Measurements from ENCODE around the gene COMT.

The COMT gene

DNA sequence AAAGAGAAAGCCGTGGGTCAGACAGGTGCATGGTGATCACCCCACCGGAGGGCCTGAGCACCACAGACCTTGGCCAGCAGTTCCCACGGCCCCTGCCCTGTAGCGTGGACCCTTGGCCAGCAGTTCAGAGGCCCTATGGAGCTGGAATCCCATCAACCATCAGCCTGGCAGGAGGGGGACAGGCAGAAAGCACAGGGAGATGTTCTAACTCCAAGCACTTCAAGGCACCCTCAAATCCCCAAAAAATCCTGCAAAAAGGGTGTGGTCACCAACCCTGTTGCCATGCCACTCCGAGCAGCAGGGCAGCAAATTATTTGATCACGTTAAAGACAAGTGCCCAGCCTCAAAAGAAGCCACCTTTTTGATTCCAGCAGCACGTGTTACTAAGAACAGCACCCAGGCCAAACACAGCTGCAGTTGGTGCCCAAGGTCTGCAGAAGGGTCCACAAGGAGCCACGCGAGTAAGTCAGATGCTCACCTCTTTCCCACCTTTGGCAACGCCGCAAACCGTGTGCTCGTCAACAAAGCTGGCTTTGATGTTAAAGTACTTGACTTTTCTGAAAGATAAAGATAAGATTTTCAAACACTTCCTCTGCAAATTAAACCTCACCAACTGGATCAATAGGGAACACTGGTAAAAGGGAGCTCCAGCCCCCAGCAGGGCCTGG is 26.2 kb upstream of the COMT start:
- Histone ChIP-seq H3K27me3 (ENCODE audit: insufficient read depth, low read length, poor library complexity, severe bottlenecking) (no peaks in the 10 kb centered on the region), H3K4me3 (ENCODE audit: low read length, poor library complexity, severe bottlenecking) (no peak overlapping the region), H3K9me2 (replicated peaks; ENCODE audit: low read depth, low read length) (no peaks in the 10 kb centered on the region), H3K4me1 (ENCODE audit: insufficient read depth, low read length, poor library complexity, severe bottlenecking) (no peaks in the 10 kb centered on the region), H3K4me2 (ENCODE audit: low read depth, low read length, poor library complexity, severe bottlenecking) (no peak overlapping the region), H3F3A (ENCODE audit: low read depth) (no peaks in the 10 kb centered on the region), H2AFZ (ENCODE audit: low read length) (no peak overlapping the region), H3K36me3 (ENCODE audit: insufficient read depth, low read length) (peaks cover 28% of the 10 kb centered on the region; the same call in 1 of the 2 replicates), H3K9me3 (ENCODE audit: insufficient read depth, low read depth, low read length) (no peaks in the 10 kb centered on the region), H3K79me2 (ENCODE audit: insufficient read depth, low read length) (no peaks in the 10 kb centered on the region), H3K9ac (ENCODE audit: low read depth, low read length, poor library complexity, severe bottlenecking) (no peak overlapping the region), H4K20me1 (ENCODE audit: insufficient read depth, low read length, poor library complexity, severe bottlenecking) (no peaks in the 10 kb centered on the region)
- no peak for TF ChIP-seq EZH2phosphoT487 (IDR thresholded peaks at IDR 0.05; ENCODE audit: borderline replicate concordance)
- TF ChIP-seq, protein P1, sequence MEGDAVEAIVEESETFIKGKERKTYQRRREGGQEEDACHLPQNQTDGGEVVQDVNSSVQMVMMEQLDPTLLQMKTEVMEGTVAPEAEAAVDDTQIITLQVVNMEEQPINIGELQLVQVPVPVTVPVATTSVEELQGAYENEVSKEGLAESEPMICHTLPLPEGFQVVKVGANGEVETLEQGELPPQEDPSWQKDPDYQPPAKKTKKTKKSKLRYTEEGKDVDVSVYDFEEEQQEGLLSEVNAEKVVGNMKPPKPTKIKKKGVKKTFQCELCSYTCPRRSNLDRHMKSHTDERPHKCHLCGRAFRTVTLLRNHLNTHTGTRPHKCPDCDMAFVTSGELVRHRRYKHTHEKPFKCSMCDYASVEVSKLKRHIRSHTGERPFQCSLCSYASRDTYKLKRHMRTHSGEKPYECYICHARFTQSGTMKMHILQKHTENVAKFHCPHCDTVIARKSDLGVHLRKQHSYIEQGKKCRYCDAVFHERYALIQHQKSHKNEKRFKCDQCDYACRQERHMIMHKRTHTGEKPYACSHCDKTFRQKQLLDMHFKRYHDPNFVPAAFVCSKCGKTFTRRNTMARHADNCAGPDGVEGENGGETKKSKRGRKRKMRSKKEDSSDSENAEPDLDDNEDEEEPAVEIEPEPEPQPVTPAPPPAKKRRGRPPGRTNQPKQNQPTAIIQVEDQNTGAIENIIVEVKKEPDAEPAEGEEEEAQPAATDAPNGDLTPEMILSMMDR (conservative IDR thresholded peaks at IDR 0.05; ENCODE audit: low read length), result no peak

DNA sequence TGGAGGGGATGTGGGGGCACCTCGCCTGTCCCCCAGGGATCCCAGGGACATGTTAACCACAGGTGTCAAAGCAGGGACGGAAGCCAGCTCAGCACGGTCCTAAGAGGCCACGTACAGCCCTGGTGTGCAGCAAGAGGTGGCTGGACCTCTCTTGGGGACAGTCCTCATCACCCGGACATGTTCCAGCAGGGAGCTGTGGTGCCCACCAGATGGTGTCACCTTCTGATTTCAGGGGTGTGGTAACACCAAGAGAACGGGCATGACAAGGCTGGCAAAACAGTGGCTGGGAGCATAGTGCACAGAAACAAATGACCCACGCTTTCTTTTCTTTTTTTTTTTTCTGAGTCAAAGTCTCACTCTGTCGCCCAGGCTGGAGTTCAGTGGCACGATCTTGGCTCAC is 25.6 kb upstream of the COMT start:
- H3K9ac ChIP-seq (ENCODE audit: low read depth, low read length, poor library complexity, severe bottlenecking), result no peak overlapping the region
- H2AFZ ChIP-seq (ENCODE audit: low read length), result no peak overlapping the region
- H4K20me1 ChIP-seq (ENCODE audit: insufficient read depth, low read length, poor library complexity, severe bottlenecking), result no peaks in the 10 kb centered on the region
- H3K4me2 ChIP-seq (ENCODE audit: low read depth, low read length, poor library complexity, severe bottlenecking), result no peak overlapping the region
- H3F3A ChIP-seq (ENCODE audit: low read depth), result no peaks in the 10 kb centered on the region
- no peaks in the 10 kb centered on the region for H3K9me3 ChIP-seq (ENCODE audit: insufficient read depth, low read depth, low read length)
- peaks cover 28% of the 10 kb centered on the region; the same call in 1 of the 2 replicates for H3K36me3 ChIP-seq (ENCODE audit: insufficient read depth, low read length)
- H3K27me3 ChIP-seq (ENCODE audit: insufficient read depth, low read length, poor library complexity, severe bottlenecking), result no peaks in the 10 kb centered on the region
- H3K9me2 ChIP-seq (replicated peaks; ENCODE audit: low read depth, low read length), result no peaks in the 10 kb centered on the region
- TF ChIP-seq, protein P1 (conservative IDR thresholded peaks at IDR 0.05; ENCODE audit: low read length), result no peak
- no peak for TF ChIP-seq EZH2phosphoT487 (IDR thresholded peaks at IDR 0.05; ENCODE audit: borderline replicate concordance)
- H3K79me2 ChIP-seq (ENCODE audit: insufficient read depth, low read length), result no peaks in the 10 kb centered on the region
- no peaks in the 10 kb centered on the region for H3K4me1 ChIP-seq (ENCODE audit: insufficient read depth, low read length, poor library complexity, severe bottlenecking)
- H3K4me3 ChIP-seq (ENCODE audit: low read length, poor library complexity, severe bottlenecking), result no peak overlapping the region

DNA sequence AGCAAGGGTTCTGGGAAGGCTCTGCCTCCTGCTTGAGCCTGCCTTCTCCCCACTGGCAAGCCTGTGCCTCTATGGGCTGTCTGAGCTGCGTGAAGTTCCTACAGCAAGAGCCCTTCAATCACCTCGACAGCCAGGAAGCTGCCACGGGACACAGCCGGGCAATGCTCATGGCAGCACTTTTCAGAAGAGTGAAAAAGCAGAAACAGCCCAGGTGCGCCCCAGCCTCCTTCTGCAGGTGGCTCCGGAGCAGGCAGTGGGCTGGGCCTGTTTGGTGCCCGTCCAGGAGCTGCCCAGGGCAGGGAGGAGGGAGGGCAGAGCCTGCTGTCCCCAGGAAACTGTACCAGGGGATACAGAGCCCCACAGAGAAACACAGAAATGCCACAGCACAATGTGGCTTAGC is 24.6 kb upstream of the COMT start:
- Histone ChIP-seq H3K9me2 (replicated peaks; ENCODE audit: low read depth, low read length) (no peaks in the 10 kb centered on the region), H3K27me3 (ENCODE audit: insufficient read depth, low read length, poor library complexity, severe bottlenecking) (no peaks in the 10 kb centered on the region), H3K4me3 (ENCODE audit: low read length, poor library complexity, severe bottlenecking) (no peak overlapping the region), H3K36me3 (ENCODE audit: insufficient read depth, low read length) (peaks cover 28% of the 10 kb centered on the region; the same call in 1 of the 2 replicates), H3K9me3 (ENCODE audit: insufficient read depth, low read depth, low read length) (no peaks in the 10 kb centered on the region), H3K79me2 (ENCODE audit: insufficient read depth, low read length) (no peaks in the 10 kb centered on the region), H4K20me1 (ENCODE audit: insufficient read depth, low read length, poor library complexity, severe bottlenecking) (no peaks in the 10 kb centered on the region), H3K9ac (ENCODE audit: low read depth, low read length, poor library complexity, severe bottlenecking) (no peak overlapping the region), H3K4me1 (ENCODE audit: insufficient read depth, low read length, poor library complexity, severe bottlenecking) (no peaks in the 10 kb centered on the region), H3K4me2 (ENCODE audit: low read depth, low read length, poor library complexity, severe bottlenecking) (no peak overlapping the region), H3F3A (ENCODE audit: low read depth) (no peaks in the 10 kb centered on the region), H2AFZ (ENCODE audit: low read length) (no peak overlapping the region)
- TF ChIP-seq, protein P1 (conservative IDR thresholded peaks at IDR 0.05; ENCODE audit: low read length), result no peak
- no peak for TF ChIP-seq EZH2phosphoT487 (IDR thresholded peaks at IDR 0.05; ENCODE audit: borderline replicate concordance)

Data from Loucy (cell line).